ENCODE measurements around the gene EYS. TPM values are rescaled to one million over a fixed set of nuclear protein-coding genes. Genes with fewer than 3 reads are reported as not detected.

The EYS gene
- total and polyA plus RNA-seq, 2 of the 8 experiments (the other 6 are each of a cell fraction or from before 2014, with no cell fraction given), result 0.05 to 0.13 TPM

DNA sequence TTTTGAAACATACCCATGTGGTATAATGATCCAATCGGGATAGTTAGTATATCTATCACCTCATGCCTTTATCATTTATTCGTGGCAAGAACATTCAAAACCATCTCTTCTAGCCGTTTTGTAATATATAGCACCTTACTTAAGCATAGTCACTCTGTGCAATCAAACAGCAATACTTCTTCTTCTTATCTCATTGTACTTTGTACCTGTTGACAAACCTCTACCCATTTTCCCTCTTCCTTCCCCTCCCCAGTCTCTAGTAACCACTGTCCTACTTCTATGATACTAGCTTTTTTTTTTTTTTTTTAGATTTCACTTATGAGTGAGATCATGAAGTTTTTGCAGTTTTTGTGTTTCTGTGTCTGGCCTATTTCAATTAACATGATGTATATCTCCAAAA, 296.7 kb downstream of the EYS start:
- POLR2A ChIA-PET (ENCODE audit: partially characterized antibody), result no interaction called here
- H4K5ac ChIP-seq (ENCODE audit: insufficient read length, low read depth, low read length), result no peak overlapping the region
- no peaks in the 10 kb centered on the region for H3K4me1 ChIP-seq (replicated peaks in 1 of 4; ENCODE audit: control insufficient read depth in 3 of 4, insufficient read depth in 4 of 4, low read length in 3 of 4)
- no peak overlapping the region for H3K14ac ChIP-seq (ENCODE audit: insufficient read length)
- no peak overlapping the region for H2AK5ac ChIP-seq (ENCODE audit: low read depth, low read length)
- no peak overlapping the region for H2BK5ac ChIP-seq (ENCODE audit: low read depth, low read length)
- H4K20me1 ChIP-seq (replicated peaks in 1 of 2; ENCODE audit: control insufficient read depth in 1 of 2, insufficient read depth in 2 of 2, low read length in 2 of 2), result no peaks in the 10 kb centered on the region
- no peaks in the 10 kb centered on the region for H3K9me3 ChIP-seq (ENCODE audit: insufficient read depth in 2 of 2, low read depth in 1 of 2, low read length in 1 of 2)
- H3K4ac ChIP-seq (replicated peaks; ENCODE audit: insufficient read length, low read depth, low read length), result no peak overlapping the region
- CTCF ChIA-PET (ENCODE audit: partially characterized antibody), result no interaction called here
- no peak overlapping the region for H3K9ac ChIP-seq (replicated peaks in 1 of 4; ENCODE audit: extremely low read depth in 1 of 4, low read depth in 3 of 4, low read length in 3 of 4)
- no peaks in the 10 kb centered on the region for H3K36me3 ChIP-seq (ENCODE audit: control insufficient read depth in 2 of 4, insufficient read depth in 4 of 4, low read length in 3 of 4)
- no peak overlapping the region for H2AFZ ChIP-seq (ENCODE audit: low read length)
- H3K18ac ChIP-seq (ENCODE audit: extremely low read depth, low read length), result no peak overlapping the region
- no peaks in the 10 kb centered on the region for H3K23me2 ChIP-seq (ENCODE audit: low read depth, low read length)
- TF ChIP-seq, protein P1, sequence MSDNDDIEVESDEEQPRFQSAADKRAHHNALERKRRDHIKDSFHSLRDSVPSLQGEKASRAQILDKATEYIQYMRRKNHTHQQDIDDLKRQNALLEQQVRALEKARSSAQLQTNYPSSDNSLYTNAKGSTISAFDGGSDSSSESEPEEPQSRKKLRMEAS (IDR thresholded peaks at IDR 0.05), result no peak
- TF ChIP-seq JUND (IDR thresholded peaks at IDR 0.05; ENCODE audit: low read length) (no peak), NRF1 (IDR thresholded peaks at IDR 0.05; ENCODE audit: low read depth, low read length) (no peak), POLR2AphosphoS5 (IDR thresholded peaks at IDR 0.05; ENCODE audit: low read depth, low read length) (no peak), TAF7 (optimal IDR thresholded peaks at IDR 0.05; ENCODE audit: borderline replicate concordance, low read depth, low read length) (no peak)
- H4K8ac ChIP-seq (ENCODE audit: extremely low read depth, insufficient read depth, low read length), result no peak overlapping the region
- H4K91ac ChIP-seq (replicated peaks; ENCODE audit: insufficient read length, low read length), result no peak overlapping the region
- FAIRE-seq, result no peak
- H3K56ac ChIP-seq (replicated peaks; ENCODE audit: insufficient read length, low read depth, low read length), result no peak overlapping the region
- H2BK20ac ChIP-seq (ENCODE audit: low read length), result no peak overlapping the region
- no peak overlapping the region for H2BK15ac ChIP-seq (ENCODE audit: low read length)
- H3K79me2 ChIP-seq (ENCODE audit: control insufficient read depth in 1 of 2, insufficient read depth in 2 of 2, low read length in 2 of 2), result no peaks in the 10 kb centered on the region
- 85% methylated on average over 3 of the region's 3 CpGs; no CpG with 5 or more reads in 1 of the 2 experiments for WGBS, 2 experiments (ENCODE audit: extremely low coverage in 1 of 2, insufficient coverage in 1 of 2, insufficient read length in 1 of 2, insufficient replicate concordance in 2 of 2, low coverage in 1 of 2, low lambda C conversion rate in 2 of 2, missing lambda C conversion rate in 1 of 2)
- H3K27ac ChIP-seq (ENCODE audit: low read depth, low read length), result no peak overlapping the region
- no peaks in the 10 kb centered on the region for H3K27me3 ChIP-seq (replicated peaks in 1 of 4; ENCODE audit: control insufficient read depth in 3 of 4, extremely low read depth in 1 of 4, insufficient read depth in 3 of 4, low read length in 3 of 4)
- DNase-seq (ENCODE audit: low read depth in 1 of 2, low spot score in 2 of 2), result no peak
- H3K4me3 ChIP-seq (ENCODE audit: extremely low read depth in 1 of 4, insufficient read depth in 2 of 4, low read depth in 3 of 4, low read length in 4 of 4), result no peak overlapping the region
- H3K4me2 ChIP-seq (ENCODE audit: insufficient read depth in 1 of 2, low read depth in 2 of 2, low read length in 2 of 2), result no peak overlapping the region
- no peak overlapping the region for H2BK120ac ChIP-seq (replicated peaks; ENCODE audit: low read depth, low read length)
- H2BK12ac ChIP-seq (ENCODE audit: low read depth, low read length), result no peak overlapping the region
- no peak overlapping the region for H3K23ac ChIP-seq (ENCODE audit: insufficient read length)
- H3K79me1 ChIP-seq (ENCODE audit: low read depth, low read length), result no peaks in the 10 kb centered on the region

Data from H1 (cell line).